Nephron (organoid): Measurements from ENCODE around the gene RPL27.
"Not testable (repeated sequence)": the region's sequence is repeated elsewhere in the genome, so short reads cannot be mapped to it uniquely, and the experiment has no call there.

Experiments
- H3K27ac Mint-ChIP-seq, 3 experiments: 2 replicates each; pipeline ENCODE4 v1.8.0; 2020; ENCODE audit warnings: mixed read lengths in 3 of 3, mild to moderate bottlenecking in 2 of 3, moderate library complexity in 1 of 3
- H3K27me3 Mint-ChIP-seq: 2 replicates; pipeline ENCODE4 v1.8.0; 2021; ENCODE audit warnings: low read depth, mild to moderate bottlenecking, moderate library complexity, mixed read lengths
- H3K36me3 Mint-ChIP-seq: 2 replicates; pipeline ENCODE4 v1.8.0; 2020; ENCODE audit warnings: low read depth, mixed read lengths
- H3K4me1 Mint-ChIP-seq: 2 replicates; pipeline ENCODE4 v1.8.0; 2020; ENCODE audit warnings: mixed read lengths
- H3K4me3 Mint-ChIP-seq, 3 experiments: 2 replicates each; pipeline ENCODE4 v1.8.0; 2020; ENCODE audit warnings: mild to moderate bottlenecking in 3 of 3, mixed read lengths in 3 of 3, moderate library complexity in 2 of 3
- H3K9me3 Mint-ChIP-seq: 2 replicates; pipeline ENCODE4 v1.8.0; 2020; ENCODE audit warnings: mixed read lengths
- TF ChIP-seq, protein P1 (sequence below), 3 experiments: fragments of 200-600 bp; sonication (generic); IDR thresholded peaks; one replicate each; pipeline ENCODE4 v1.5.0; 2021; ENCODE audit warnings: antibody characterized with exemption in 3 of 3; ENCODE audit not compliant: unreplicated experiment in 3 of 3

The RPL27 gene

DNA sequence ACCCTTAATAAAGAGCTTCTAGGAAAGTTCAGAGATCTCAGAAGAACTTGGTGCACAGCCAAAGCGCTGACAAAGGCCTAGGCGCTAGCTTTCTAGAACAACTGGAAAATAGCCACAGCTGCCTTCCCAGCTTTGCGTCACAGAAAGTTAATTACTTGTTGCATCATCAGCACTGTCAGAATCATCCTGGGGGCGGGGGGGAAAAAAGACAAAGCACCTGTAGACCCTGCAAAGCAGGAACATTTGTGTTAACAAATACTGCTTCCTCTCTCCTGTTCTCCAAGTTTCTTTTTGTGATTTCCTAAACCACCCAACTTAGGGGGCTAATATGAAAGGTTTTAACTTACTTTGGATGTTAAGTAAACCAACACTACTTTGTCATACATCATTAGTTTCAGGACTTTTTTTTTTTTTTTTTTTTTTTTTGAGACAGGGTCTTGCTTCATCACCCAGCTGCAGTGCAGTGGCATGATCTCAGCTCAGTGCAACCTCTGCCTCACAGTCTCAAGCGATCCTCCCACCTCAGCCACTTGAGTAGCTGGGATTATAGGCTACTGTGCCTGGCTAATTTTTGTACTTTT is 29.1 kb upstream of the RPL27 start:
- H3K4me3 Mint-ChIP-seq = no peak overlapping the region
- no peaks in the 10 kb centered on the region for H3K36me3 Mint-ChIP-seq
- H3K9me3 Mint-ChIP-seq = no peaks in the 10 kb centered on the region
- TF ChIP-seq, protein P1, sequence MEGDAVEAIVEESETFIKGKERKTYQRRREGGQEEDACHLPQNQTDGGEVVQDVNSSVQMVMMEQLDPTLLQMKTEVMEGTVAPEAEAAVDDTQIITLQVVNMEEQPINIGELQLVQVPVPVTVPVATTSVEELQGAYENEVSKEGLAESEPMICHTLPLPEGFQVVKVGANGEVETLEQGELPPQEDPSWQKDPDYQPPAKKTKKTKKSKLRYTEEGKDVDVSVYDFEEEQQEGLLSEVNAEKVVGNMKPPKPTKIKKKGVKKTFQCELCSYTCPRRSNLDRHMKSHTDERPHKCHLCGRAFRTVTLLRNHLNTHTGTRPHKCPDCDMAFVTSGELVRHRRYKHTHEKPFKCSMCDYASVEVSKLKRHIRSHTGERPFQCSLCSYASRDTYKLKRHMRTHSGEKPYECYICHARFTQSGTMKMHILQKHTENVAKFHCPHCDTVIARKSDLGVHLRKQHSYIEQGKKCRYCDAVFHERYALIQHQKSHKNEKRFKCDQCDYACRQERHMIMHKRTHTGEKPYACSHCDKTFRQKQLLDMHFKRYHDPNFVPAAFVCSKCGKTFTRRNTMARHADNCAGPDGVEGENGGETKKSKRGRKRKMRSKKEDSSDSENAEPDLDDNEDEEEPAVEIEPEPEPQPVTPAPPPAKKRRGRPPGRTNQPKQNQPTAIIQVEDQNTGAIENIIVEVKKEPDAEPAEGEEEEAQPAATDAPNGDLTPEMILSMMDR (IDR thresholded peaks at IDR 0.05; ENCODE audit: unreplicated experiment in 3 of 3) = no peak
- no peaks in the 10 kb centered on the region for H3K27me3 Mint-ChIP-seq
- H3K4me1 Mint-ChIP-seq = peaks cover 5% of the 10 kb centered on the region
- peak overlapping the region in 2 of 3 experiments; percentile 45 to 63 for H3K27ac Mint-ChIP-seq

DNA sequence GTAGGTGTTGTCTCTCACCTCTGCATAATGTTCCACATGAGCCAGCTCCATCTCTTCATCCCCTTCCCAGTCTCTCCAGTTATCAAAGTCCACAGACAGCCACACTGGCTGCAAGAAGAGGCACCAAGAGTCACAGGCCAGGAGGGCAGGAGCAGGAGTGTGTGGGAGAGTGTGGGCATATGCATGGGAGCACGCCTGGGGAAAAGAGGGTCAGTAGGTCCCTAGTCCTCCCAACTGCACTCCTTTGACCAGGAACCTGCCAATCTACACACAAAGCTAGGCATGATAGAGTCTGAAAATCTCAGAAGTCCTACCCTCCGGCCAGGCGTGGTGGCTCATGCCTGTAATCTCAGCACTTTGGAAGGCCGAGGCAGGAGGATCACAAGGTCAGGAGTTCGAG is 26.6 kb upstream of the RPL27 start:
- H3K27me3 Mint-ChIP-seq = no peaks in the 10 kb centered on the region
- no peaks in the 10 kb centered on the region for H3K36me3 Mint-ChIP-seq
- H3K4me1 Mint-ChIP-seq = no peaks in the 10 kb centered on the region
- no peak overlapping the region for H3K4me3 Mint-ChIP-seq
- TF ChIP-seq, protein P1 (IDR thresholded peaks at IDR 0.05; ENCODE audit: unreplicated experiment in 3 of 3) = no peak
- H3K9me3 Mint-ChIP-seq = no peaks in the 10 kb centered on the region
- H3K27ac Mint-ChIP-seq = no peak overlapping the region

DNA sequence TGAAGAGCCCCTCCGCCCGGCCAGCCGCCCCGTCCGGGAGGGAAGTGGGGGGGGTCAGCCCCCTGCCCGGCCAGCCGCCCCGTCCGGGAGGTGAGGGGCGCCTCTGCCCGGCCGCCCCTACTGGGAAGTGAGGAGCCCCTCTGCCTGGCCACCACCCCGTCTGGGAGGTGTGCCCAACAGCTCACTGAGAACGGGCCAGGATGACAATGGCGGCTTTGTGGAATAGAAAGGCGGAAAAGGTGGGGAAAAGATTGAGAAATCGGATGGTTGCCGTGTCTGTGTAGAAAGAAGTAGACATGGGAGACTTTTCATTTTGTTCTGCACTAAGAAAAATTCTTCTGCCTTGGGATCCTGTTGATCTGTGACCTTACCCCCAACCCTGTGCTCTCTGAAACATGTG is 24.9 kb upstream of the RPL27 start:
- H3K4me3 Mint-ChIP-seq, H3K27me3 Mint-ChIP-seq, H3K4me1 Mint-ChIP-seq, H3K27ac Mint-ChIP-seq, H3K9me3 Mint-ChIP-seq, H3K36me3 Mint-ChIP-seq: not testable (repeated sequence)

DNA sequence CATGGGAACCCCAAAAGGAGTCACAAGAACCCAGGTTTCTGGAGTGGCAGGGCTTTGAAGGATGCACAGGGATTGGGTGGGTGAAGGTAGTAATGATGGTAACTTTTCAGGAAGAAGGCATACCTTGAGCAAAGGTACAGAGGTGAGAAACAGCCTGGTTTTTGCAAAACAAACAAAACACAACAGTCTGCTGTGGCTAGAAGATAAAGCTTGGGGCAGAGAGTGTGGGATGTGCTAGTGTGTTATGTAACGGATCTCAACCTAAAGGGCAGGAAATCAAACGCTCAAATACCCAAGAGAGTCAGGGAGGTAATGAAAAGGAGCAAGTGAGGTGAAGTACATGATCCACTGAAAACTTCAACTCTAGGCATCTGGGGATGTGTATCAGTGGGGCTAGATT is 23.0 kb upstream of the RPL27 start:
- Mint-ChIP-seq H3K4me1 (peaks cover 12% of the 10 kb centered on the region), H3K27ac (peak overlapping the region in 1 of 3 experiments; percentile 24), H3K4me3 (peak overlapping the region; percentile 24 to 61 (median 31)), H3K9me3 (no peaks in the 10 kb centered on the region), H3K36me3 (no peaks in the 10 kb centered on the region), H3K27me3 (no peaks in the 10 kb centered on the region)
- TF ChIP-seq, protein P1 (IDR thresholded peaks at IDR 0.05; ENCODE audit: unreplicated experiment in 3 of 3) = no peak

DNA sequence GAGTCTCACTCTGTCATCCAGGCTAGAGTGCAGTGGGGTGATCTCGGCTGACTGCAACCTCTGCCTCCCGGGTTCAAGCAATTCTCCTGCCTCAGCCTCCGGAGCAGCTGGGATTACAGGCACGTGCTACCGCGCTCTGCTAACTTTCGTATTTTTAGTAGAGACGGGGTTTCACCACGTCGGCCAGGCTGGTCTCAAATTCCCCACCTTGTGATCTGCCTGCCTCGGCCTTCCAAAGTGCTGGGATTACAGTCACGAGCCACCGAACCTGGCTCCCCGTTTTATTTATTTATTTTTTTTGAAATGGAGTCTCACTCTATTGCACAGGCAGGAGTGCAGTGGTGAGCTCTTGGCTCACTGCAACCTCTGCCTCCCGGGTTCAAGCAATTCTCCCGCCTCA is 22.5 kb upstream of the RPL27 start:
- Mint-ChIP-seq H3K4me3 (peak overlapping the region in 1 of 3 experiments; percentile 24), H3K4me1 (peaks cover 14% of the 10 kb centered on the region)
- H3K27ac Mint-ChIP-seq, H3K27me3 Mint-ChIP-seq, H3K36me3 Mint-ChIP-seq, H3K9me3 Mint-ChIP-seq: not testable (repeated sequence)

DNA sequence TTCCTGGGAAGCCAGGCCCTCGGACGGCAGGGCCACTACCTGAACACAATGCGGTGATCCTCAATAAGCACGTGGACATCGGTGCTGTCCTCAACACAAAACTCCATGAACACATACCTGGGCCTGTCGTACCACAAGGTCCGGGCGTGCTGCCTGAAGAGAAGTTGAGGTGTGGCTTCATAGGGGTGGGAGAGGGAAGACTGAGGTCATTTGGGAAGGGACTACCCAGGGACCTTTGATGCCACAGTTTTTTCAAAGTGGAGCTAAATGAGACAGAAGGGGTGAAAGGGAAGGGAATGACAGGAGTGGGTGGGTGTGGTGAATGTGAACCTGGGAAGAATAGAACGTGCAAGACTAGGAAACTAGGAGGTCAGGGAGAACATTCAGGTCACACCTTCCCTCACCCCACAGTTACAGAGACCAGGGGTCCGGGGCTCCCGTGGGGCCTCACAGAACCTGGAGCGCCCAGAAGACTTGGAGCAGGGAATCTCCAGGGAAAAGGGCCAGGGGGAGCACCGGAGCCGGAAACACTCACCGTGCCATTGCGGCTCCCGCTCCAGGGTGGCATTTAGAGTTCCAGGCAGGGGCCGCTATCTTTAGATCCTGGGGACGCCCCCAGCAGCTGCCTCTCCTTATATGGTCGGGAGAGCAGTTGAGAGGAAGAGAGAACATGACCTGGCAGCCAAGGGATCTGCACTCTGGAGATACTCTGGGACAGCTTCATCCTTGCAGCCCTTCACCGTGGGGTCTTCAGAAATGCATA is 18.5 kb upstream of the RPL27 start, which contains the start of gene PTGES3L:
Gene PTGES3L, minus strand, starts transcription at position 570 of the 763 bp plus-strand sequence. Its CDS starts 27 bp downstream, at position 543.
- peak within 1 kb of the TSS; percentile 78 to 89 (median 83) for H3K27ac Mint-ChIP-seq
- no peaks in the 10 kb centered on the region for H3K27me3 Mint-ChIP-seq
- TF ChIP-seq, protein P1 (IDR thresholded peaks at IDR 0.05; ENCODE audit: unreplicated experiment in 3 of 3) = no peak
- H3K4me1 Mint-ChIP-seq = peaks cover 25% of the 10 kb centered on the region
- H3K4me3 Mint-ChIP-seq = peak within 1 kb of the TSS; percentile 95 to 98 (median 97)
- no peaks in the 10 kb centered on the region for H3K9me3 Mint-ChIP-seq
- peaks cover 8% of the 10 kb centered on the region for H3K36me3 Mint-ChIP-seq
